HG03432 (cell line): ENCODE measurements around the gene RASSF4.

ENCODE experiments used
- ATAC-seq: cut with Tn5 transposase; IDR thresholded peaks from one replicate; pipeline ENCODE4 v1.9.1; 2021; ENCODE audit warnings: mild to moderate bottlenecking, moderate library complexity; ENCODE audit not compliant: unreplicated experiment

RASSF4 gene

DNA sequence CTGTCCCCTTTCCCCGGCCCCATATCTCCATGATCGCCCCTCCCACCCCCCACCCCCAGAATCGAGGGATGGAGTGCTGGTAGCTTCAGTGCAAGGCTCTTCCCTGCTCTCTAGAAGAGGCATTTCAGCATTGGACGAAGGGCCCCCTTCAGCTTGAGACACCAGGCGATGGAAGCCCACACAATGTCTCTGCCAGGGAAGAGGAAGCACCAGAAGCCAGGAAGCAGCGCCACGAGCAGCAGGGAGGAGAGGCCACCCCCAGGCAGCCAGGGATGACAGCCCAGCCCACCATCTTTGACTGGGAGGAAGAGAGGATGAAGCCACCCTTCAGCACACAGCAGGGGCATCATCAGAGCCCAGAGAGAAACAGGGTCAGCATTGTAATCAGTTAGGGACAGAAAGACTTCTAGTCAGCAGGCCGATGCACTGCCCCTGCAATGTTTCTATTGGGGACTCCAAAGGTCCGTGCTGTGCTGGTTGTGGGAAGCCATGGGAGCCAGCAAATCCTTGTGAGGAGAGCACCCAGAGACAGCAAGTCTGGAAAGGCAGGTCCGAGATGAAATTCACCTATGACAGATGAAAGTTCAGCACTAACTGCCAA, 32.8 kb upstream of the RASSF4 start:
- ATAC-seq, result no peak

DNA sequence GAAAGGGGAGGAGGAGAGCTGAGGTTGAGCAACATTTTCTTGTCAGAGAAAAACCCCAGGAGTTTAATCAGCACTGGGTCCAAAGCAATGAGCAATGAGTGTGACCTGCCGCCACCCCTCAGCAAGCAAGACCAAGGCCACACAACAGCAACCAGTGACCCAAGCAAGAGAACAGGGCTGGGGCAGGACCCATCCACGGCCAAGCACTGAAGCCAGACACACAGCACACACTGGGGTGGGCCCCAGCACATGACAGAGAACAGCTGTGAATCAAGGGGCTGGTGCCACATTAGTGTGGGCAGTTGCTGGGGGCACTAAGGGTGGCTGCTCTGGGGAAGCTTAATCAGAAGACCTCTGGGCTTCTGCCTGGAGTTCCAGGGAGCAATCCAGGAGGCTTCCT, 32.2 kb upstream of the RASSF4 start:
- no peak for ATAC-seq

DNA sequence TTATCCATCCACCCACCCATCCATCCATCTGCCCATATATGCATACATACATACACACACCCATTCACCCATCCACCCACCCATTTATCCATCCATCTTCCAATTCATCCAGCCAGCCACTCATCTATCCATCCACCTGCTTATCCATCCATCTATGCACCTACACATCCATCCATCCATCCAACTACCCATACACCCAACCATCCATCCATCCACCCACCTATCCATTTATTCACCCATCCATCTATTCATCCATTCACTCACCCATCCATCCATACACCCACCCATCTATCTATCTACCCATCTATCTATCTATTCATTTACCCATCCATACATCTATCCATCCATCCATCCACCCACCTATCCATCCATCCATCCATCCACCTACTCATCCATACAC, 31.1 kb upstream of the RASSF4 start:
- no peak for ATAC-seq

DNA sequence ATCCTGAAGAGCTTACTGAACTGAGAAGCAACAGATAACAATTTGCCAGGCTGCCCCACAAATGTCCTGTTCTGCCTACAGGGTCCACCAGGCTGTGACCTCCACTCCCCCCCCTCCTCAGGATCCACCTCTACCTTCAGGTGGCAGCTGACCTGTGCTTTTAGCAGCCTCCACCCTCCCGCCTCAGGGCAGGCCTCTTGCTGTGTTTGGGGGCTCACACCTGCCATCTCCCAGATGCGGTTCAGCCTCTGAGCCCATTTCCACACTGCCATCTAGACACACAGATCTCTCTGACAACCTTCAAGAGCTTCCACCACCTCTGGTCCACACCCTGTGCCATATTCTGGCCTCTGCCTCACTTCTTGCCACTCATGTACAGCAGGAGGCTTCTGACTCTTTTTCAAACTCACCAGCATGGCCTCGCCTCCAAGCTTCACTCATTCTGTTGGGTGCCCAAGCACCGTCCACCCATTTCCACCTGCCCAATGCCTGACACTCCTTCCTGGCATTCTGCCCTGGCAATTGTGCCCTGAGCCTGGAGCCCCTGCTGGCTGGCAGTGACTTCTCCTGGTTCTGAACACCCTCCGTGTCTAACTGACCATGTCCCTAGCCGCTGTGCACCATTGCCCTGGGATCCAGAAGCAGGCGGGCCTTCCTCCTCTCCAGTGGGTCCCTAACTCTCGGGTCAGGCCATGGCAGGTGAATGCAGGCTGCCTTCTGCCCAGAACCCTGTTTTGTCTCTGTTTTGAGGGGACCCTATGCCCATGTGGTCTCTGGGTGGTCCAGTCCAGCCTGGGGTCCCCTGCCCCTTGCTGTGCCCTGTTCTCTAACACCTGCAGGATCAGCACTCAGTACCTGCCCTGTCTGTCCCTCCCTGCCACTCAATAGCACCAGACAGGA, 30.0 kb upstream of the RASSF4 start:
- ATAC-seq, result no peak

DNA sequence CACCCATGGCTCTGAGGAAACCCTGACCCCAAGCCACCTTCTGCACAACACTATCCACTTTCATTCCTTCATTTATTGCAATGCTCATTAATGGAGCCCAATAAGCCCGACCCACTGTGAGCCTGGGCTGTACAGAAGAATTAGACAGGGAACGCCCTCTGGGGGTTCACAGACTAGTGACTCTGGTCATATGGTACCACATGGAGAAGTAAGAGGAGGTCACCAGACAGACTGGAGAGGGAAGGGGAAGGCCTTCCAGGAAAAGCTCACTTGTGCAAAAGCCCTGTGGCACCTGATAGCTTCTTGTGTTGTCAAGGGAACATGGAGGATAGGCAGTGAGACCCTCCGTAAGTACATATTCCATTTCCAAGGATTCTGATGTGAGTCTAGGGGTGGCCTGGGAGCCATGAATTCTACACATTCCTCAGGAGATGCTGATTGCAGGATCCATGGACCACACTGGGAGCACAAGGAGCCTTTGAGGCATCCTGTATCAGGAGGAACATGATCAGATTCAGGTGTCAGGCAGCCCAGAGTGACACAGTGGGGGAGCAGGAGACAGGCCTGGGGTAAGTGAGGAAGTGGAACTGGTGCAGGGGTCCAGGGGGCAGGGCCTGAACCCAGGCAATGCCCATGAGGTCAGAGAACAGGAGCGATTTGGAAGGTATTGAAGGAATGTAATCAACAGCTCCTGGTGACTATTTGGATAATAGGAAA, 28.5 kb upstream of the RASSF4 start:
- no peak for ATAC-seq

DNA sequence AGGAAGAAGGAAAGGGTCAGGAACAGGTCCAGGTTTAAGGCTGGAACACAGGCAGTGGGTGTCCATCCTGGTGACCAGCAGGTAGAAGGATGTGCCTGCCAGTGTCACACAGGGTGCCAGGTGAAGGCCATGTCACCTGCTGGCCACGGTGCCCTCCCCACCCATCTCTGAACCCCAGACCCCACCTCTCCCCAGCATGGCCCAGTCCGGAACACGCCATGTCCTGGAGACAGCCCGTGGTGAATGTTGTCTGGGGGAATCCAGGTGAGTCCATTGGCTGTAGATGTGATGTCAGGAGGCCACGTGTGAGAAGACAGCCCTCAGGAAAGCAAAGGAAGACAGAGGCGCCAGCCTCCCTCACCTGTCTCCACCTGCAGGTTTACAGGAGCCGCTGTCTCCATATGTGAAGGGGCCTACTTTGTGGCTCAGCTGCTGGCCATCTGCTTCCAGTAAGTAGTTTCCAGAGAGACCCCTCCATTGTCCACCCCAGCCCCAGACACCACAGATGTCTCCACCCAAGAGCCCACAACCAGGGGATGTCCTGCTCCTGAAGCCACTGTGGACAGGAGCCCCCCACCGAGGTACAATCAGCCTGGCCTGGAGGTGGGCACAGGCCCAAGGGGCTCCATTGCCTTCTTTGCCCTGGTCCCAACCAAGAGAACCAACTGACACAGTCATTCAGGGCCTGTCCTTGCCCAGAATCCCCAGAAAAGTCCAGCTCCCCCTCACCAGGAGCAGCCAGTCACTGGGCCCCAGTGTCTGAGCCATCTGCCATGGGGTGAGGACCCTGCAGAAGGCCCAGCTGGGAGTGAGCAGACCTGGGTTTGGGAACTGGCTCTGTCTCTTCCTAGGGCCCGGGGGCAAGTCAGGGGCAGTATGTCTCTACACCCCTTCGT, 27.7 kb upstream of the RASSF4 start:
- no peak for ATAC-seq

DNA sequence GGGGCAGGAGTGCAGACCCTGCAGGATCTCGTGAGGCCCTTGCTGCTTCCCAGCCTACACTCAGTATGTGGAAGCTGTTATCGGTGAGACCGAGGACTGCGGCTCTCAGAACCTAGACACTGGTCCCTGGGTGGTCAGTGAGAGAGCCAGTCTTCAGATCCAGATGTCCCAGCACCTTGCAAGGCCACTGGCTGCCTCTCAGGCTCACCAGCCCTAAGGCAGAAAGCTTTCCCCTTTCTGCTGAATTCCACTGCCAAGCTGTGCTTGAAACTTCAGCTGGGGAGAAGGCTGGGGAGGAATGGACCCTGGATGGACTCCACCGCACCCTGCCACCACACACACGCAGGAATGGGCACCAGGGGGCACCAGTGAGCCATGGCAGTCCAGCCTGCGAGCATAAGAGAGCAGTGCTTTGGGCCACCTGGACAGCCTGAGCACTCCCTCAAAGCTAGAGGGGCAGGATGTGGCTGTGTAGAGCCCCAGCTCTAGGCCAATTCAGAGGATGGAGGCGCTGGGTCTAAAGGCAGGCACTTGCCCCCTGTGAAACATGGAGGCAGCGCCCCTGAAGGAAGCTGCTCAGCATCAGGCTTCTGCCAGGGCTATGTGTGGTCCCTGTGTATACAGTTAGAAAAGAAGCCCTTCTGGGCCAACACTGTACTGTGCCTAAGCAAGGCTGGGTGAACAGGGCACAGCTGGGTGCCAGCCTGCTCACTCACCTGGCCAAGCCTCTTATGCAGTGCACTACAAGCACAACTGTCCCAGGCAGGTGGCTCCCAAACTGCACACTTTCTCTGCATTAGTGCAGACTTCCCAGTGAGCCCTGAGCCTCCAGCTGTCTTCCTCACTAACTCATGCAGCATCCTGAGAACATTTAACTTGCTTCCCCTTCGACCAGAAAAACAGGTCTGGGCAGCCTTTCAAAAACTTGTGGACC, 26.8 kb upstream of the RASSF4 start:
- peak; percentile 96 for ATAC-seq

DNA sequence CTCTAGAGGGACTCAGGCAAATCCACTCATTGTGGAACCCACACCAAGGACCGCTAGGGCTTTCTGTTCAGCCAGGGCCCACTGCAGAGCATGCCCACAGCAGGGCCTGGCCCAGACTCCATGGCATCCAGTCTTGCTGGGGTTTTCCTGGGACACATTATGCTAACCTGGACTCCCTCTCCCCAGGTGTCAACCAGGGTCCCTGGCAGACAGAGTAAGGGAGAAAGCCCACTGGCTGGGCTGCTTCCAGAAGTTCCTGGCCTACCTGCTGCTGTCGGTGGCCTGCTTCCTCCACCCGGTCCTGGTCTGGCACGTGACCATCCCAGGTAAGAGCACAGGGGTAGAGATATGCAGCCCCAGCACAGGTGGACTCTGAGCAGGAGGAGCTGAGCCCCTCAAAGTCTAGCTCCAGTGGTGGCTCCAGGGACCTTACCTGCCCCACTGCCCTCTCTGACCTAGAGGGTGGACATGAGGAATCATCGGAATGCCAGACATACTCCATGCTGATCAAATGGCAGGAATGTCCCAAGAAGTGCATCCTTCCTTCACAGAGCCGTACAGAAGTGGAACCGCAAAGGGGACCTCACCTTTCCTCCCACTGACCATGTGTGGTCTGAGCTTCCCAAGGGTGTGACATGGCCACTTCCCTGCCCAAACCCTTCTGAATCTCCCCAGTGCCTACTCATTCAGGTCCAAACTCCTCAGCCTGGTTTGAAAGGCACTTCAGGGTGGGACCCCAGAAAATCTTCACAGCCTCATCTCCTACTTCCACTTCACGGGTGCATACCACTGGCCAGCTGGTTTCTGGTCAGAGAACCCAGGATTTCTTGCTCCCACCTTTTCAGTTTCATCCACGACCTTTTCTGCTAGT, 25.9 kb upstream of the RASSF4 start:
- ATAC-seq, result no peak

DNA sequence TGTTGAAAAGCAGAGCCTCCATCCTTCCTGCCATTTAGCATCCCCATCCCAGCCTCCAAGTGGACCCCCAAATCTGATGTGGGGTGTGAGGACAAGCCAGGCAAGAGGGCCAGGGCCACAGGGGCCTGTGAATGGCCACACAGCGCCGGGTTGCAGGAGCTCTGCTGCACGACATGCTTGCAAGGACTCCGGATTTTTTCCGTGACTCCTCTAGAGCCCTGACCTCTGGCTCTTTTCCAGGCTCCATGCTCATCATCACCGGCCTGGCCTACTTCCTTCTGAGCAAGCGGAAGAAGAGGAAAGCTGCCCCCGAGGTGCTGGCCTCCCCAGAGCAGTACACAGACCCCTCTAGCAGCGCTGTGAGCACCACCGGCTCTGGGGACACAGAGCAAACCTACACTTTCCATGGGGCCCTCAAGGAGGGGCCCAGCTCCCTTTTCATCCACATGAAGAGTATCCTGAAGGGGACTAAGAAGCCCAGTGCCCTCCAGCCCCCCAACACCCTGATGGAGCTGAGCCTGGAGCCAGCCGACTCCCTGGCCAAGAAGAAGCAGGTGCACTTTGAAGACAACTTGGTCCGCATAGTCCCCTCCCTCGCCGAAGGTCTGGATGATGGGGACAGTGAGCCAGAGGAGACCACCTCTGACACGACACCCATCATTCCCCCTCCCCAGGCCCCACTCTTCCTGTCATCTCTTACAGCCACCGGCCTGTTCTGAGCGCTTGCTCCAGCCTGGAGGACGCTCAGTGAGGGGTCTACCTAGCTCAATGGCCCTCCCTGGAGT, 25.0 kb upstream of the RASSF4 start:
- no peak for ATAC-seq

DNA sequence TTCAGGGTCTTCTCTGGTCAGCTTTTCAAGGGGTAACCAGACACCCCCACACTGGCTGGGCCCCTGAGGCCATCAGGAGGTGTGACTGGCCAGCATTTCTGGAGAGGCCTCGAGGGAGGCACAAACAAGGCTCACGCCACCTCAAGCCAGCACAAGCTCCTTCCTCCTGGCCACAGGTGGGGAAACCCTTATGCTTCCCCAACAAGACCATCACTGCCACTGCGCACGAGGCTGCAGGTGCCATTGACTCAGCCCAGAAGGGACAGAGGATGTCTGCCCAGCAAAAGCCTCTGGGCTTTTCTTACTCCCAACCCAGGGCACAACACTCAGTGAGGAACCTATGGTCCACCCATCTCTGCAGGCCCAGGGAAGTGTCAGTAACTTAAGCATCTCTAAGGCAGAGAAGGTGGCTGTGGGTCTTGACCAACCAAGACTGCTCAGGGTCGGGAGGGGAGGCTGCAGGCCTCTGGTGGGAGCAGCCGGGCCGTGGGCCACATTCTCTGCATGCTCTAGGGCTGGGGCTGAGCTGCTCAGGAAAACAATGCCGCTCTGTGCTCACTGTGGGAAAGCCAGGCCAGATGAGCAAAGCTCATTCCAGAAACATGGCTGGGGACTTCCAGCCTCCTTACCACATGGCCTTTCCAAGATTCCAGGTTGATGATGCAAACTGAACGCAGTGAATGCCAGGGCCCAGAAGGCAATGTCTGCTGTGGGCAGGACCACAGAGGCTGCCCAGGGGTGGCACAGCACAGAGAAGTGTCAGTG, 24.2 kb upstream of the RASSF4 start:
- ATAC-seq, result no peak

DNA sequence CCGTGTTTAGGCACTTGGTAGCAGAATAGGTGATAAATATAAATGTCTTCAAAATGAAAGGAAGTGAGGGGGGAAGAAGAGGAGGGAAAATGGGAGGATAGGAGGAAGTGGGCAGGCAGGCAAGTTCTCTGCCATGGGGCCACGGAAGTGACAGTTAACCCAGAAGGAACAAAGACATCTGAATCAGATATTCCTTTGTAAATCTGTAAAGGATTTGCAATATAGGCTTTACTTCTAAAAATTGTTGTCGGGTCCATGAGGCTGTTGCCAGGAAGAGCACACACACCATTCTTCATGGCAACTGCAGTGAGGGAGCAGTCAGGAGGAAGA, 23.7 kb upstream of the RASSF4 start:
- ATAC-seq, result no peak

DNA sequence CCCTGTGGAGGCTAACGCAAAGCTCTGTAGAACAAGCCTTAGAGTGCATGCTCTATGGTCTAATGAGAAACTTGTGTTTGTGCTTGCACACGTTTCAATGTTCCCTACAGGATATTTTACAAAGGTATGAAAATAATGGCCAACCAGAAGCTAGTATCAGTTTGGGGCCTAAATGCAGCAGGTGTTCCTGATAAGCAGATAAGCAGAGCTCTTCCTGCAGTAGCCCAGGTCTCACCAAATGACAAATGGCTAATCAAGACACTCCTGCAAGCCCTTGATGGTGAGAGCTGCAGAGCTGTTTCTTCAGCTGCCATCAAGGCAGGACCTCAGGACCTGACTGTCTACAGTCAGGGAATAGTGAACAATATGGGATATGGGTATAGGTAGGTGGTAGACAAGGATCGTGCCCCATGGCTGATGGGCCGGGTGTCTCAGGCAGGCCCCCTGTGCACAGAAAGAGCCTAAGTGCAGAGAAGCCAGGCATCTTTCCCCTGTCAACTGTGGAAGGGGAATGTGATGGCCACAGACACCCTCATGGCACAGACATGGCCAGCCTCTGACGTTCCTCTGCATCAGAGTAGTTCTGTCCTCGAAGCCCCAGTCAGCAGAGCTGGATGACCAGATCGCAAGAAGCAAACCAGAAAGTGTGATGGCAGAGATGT, 23.2 kb upstream of the RASSF4 start:
- no peak for ATAC-seq

DNA sequence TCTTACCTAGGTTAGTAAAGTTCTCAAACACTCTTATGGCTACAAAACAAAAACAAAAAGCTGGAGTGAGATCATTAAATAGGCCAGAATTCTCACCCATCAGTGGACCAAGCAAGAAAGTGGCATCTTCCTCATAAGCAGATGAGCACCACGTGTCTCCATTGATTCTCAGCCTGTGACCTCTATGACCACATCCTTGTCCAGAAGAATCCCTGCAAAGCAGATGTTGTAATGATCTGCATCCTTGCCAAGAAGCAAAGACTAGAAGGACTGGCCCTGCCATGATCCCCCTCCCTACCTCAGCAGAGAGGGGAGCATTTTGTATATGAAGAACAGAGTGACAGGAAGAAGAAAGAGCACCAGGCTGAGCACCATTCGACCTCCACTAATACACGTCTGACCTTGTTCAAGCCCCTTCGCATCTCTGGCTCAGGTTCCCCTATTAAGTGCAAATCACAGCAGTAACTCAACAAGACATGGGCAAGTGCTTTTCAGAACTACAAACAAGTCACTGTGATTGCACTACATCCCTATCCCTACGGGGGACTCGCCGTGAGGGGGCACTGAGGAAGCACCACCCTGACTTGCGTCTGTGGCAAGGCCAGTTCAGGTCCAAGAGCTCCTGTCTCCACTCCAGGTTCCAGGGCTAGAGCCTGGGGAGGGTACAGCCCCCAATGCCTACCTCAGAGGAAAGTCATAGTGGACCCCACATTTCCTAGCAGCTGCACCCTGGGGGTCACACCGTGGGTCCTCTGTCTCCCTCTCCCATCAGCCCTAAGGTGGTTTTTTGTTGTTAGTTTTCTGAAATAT, 22.2 kb upstream of the RASSF4 start:
- no peak for ATAC-seq

DNA sequence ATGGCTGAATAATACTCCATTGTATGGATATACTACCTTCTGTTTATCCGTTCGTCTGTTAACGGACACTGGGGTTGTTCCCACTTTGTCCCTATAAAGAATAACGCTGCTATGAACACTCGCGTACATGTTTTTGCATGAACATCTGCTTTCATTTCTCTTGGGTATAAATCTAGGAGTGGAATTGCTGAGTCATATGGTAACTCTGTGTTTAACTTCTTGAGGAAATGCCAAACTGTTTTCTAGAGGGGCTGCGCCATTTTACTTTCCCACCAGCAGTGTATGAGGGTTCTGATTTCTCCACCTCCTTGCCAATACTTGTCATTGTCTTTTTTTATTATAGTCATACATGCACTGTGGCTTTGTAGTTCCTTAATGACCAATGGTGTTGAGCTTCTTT, 20.6 kb upstream of the RASSF4 start:
- no peak for ATAC-seq

DNA sequence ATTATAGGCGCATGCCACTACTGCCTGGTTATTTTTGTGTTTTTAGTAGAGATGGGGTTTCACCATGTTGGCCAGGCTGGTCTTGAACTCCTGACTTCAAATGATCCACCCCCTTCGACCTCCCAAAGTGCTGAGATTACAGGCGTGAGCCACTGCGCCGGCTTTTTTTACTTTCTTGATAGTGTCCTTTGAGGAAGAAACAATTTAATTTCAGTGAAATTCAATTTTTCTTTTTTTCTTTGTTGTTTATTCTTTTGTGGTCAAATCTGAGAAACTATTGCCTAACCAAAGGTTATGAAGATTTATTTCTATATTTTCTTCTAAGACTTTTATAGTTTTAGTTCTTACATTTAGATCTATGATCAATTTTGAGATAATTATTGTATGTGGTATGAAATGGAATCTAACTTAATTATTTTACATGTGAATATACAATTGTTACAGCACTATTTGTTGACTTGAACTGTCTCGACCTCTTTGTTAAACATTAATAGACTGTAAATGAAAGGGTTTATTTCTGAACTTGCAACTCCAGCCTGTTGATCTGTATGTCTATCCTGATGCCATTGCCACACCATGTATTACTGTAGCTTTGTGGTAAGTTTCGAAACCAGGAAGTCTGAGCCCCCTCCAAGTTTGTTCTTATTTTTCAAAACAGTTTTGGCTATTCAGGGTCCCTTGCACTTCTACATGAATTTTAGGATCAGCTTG, 19.8 kb upstream of the RASSF4 start:
- ATAC-seq, result no peak

DNA sequence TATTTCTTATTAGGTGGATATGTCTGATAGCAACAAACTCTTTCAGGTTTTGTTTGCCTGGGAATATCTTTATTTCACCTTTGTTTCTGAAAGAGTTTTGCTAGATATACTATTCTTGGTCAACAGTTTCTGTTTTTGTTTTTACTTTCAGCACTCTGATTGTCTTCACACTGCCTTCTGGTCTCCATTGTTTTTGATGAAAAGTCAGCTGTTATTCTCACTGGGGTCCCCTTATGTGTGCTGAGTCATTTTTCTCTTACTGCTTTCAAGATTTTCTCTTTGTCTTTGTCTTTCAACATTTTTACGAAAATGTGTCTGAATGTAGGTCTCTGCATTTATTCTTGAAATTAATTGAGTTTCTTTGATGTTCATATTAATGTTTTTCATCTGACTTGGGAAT, 15.2 kb upstream of the RASSF4 start:
- no peak for ATAC-seq
